Keratinocyte (primary cell): ENCODE measurements around the gene ATM. TPM values are rescaled to one million over a fixed set of nuclear protein-coding genes. Genes with fewer than 3 reads are reported as not detected.

Experiments
- DNase-seq: peaks from one replicate; pipeline ENCODE4 v3.0.0-alpha.2; 2011; ENCODE audit warnings: low read depth, missing footprints, low spot score
- FAIRE-seq: peaks from 2 replicates; lab custom pipeline; 2011; peaks lifted over from hg19 to GRCh38; lab: Jason Lieb, UNC
- H2AFZ ChIP-seq: 2 replicates; pipeline ENCODE4 v1.6.0; 2012; ENCODE audit warnings: low read length, control low read depth, inconsistent platforms; ENCODE audit not compliant: control insufficient read depth
- H3K27ac ChIP-seq: 2 replicates; pipeline ENCODE4 v1.5.1; 2011; ENCODE audit warnings: low read length; ENCODE audit not compliant: control insufficient read depth, insufficient read depth
- H3K27me3 ChIP-seq: 3 replicates; pipeline ENCODE4 v1.6.0; 2011; ENCODE audit warnings: low read length; ENCODE audit not compliant: control insufficient read depth, insufficient read depth; ENCODE audit errors: extremely low read depth
- H3K36me3 ChIP-seq, 2 experiments: 2 replicates in 1 of 2; 3 replicates in 1 of 2; pipeline ENCODE4 v1.5.1; 2011; ENCODE audit warnings: low read length in 2 of 2, mild to moderate bottlenecking in 1 of 2; ENCODE audit not compliant: control insufficient read depth in 2 of 2, insufficient read depth in 2 of 2; ENCODE audit errors: extremely low read depth in 1 of 2
- H3K4me1 ChIP-seq: 3 replicates; pipeline ENCODE4 v1.5.1; 2011; ENCODE audit warnings: low read length; ENCODE audit not compliant: control insufficient read depth, insufficient read depth; ENCODE audit errors: extremely low read depth
- H3K4me2 ChIP-seq: 3 replicates; pipeline ENCODE4 v1.6.0; 2011; ENCODE audit warnings: low read depth, low read length; ENCODE audit not compliant: control insufficient read depth, insufficient read depth; ENCODE audit errors: extremely low read depth
- H3K4me3 ChIP-seq, 3 experiments: fragments of 200-600 bp in 1 of 3; sonication (generic) in 1 of 3; 2 replicates in 2 of 3; 3 replicates in 1 of 3; pipeline ENCODE4 v1.5.1; 2011 to 2016; ENCODE audit warnings: low read length in 3 of 3, mild to moderate bottlenecking in 3 of 3, control low read depth in 2 of 3, inconsistent platforms in 1 of 3, low read depth in 1 of 3, mixed read lengths in 1 of 3, mixed run types in 1 of 3, moderate library complexity in 1 of 3; ENCODE audit not compliant: control insufficient read depth in 2 of 3, insufficient read depth in 2 of 3; ENCODE audit errors: extremely low read depth in 1 of 3
- H3K79me2 ChIP-seq: 2 replicates; pipeline ENCODE4 v1.6.0; 2012; ENCODE audit warnings: low read length; ENCODE audit not compliant: control insufficient read depth, insufficient read depth
- H3K9ac ChIP-seq: 3 replicates; pipeline ENCODE4 v1.6.0; 2011; ENCODE audit warnings: low read length; ENCODE audit not compliant: control insufficient read depth, insufficient read depth; ENCODE audit errors: extremely low read depth
- H3K9me1 ChIP-seq: 3 replicates; pipeline ENCODE4 v1.6.0; 2011; ENCODE audit warnings: low read length; ENCODE audit not compliant: control insufficient read depth, insufficient read depth; ENCODE audit errors: extremely low read depth
- H3K9me3 ChIP-seq: 2 replicates; pipeline ENCODE4 v1.5.1; 2012; ENCODE audit warnings: low read depth, low read length; ENCODE audit not compliant: control insufficient read depth
- H4K20me1 ChIP-seq: 3 replicates; pipeline ENCODE4 v1.6.0; 2011; ENCODE audit warnings: low read length; ENCODE audit not compliant: control insufficient read depth, insufficient read depth; ENCODE audit errors: extremely low read depth
- EZH2 ChIP-seq: IDR thresholded peaks from one replicate; pipeline ENCODE4 v1.6.1; 2012; ENCODE audit warnings: inconsistent platforms, mild to moderate bottlenecking, low read length, moderate library complexity
- dilution Hi-C: fragments of 300-500 bp; cut with MboI; formaldehyde crosslinking; loops from one replicate; pipeline ENCODE4 v1.7.0; 2020; ENCODE audit warnings: low sequenced_read_pairs; ENCODE audit not compliant: extremely low pct_ligation_motif_present
- polyA plus RNA-seq, 5 experiments: library from polyadenylated mRNA; depleted of rRNA in 3 of 5; stranded (reverse) in 3 of 5; stranded (forward) in 1 of 5; unstranded in 1 of 5; fragments of >200 nt; gene quantifications; 1 replicate in 1 of 5; 2 replicates in 3 of 5; 3 replicates in 1 of 5; pipeline versions ENCODE4 v1.2.1 to v1.2.3, GENCODE V29; 2011 to 2012; ENCODE audit warnings: missing spikeins in 2 of 5, low read depth in 1 of 5, low replicate concordance in 1 of 5
- TF ChIP-seq, protein P1 (sequence below), 3 experiments: IDR thresholded peaks in 1 of 3; conservative IDR thresholded peaks in 1 of 3; optimal IDR thresholded peaks in 1 of 3; 2 replicates in 2 of 3; 3 replicates in 1 of 3; pipeline versions ENCODE3 to v1.5.1; 2011; ENCODE audit warnings: low read length in 3 of 3, mild to moderate bottlenecking in 3 of 3, moderate library complexity in 2 of 3, control low read depth in 1 of 3, inconsistent platforms in 1 of 3; ENCODE audit not compliant: insufficient read depth in 2 of 3; ENCODE audit errors: extremely low read depth in 1 of 3

ATM gene
- polyA plus RNA-seq, 1 donor (not counting 4 experiments of a cell fraction or from before 2014, with no cell fraction given), result 28.5 TPM

DNA sequence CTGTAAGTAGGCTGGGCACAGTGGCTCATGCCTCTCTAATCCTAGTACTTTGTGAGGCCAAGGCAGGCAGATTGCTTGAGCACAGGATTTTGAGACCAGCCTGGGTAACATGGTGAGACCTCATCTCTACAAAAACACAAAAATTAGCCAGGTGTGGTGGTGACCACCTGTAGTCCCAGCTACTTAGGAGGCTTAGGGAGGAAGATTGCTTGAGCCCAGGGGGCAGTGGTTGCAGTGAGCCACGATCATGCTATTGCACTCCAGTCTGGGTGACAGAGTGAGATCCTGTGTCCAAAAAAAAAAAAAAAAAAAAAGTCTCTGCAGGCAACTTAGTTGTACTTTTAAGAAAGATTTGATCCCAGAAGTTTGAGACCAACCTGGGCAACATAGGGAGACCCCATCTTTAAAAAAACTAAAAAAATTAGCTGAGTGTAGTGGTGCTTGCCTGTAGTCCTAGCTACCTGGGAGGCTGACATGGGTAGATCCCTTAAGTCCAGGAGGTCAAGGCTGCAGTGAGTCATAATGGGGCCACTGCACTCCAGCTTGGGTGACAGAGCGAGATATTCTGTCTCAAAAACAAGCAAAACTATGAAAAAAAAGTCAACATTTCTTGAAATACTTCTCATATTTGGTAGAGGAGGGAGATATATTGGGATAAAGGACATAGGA lies 10.5 kb downstream of the ATM start:
- Histone ChIP-seq H3K9me3 (no peaks in the 10 kb centered on the region), H3K27ac (no peak overlapping the region), H3K4me1 (peaks cover 6% of the 10 kb centered on the region), H3K9ac (no peak overlapping the region), H3K79me2 (no peaks in the 10 kb centered on the region), H3K36me3 (peaks cover 9 to 11% of the 10 kb centered on the region in 2 experiments), H3K4me3 (no peak overlapping the region), H2AFZ (no peak overlapping the region), H4K20me1 (no peaks in the 10 kb centered on the region), H3K4me2 (no peak overlapping the region), H3K27me3 (no peaks in the 10 kb centered on the region), H3K9me1 (no peaks in the 10 kb centered on the region)
- TF ChIP-seq, protein P1, sequence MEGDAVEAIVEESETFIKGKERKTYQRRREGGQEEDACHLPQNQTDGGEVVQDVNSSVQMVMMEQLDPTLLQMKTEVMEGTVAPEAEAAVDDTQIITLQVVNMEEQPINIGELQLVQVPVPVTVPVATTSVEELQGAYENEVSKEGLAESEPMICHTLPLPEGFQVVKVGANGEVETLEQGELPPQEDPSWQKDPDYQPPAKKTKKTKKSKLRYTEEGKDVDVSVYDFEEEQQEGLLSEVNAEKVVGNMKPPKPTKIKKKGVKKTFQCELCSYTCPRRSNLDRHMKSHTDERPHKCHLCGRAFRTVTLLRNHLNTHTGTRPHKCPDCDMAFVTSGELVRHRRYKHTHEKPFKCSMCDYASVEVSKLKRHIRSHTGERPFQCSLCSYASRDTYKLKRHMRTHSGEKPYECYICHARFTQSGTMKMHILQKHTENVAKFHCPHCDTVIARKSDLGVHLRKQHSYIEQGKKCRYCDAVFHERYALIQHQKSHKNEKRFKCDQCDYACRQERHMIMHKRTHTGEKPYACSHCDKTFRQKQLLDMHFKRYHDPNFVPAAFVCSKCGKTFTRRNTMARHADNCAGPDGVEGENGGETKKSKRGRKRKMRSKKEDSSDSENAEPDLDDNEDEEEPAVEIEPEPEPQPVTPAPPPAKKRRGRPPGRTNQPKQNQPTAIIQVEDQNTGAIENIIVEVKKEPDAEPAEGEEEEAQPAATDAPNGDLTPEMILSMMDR (optimal IDR thresholded peaks at IDR 0.05 in 1 of 3, IDR thresholded peaks at IDR 0.05 in 1 of 3, conservative IDR thresholded peaks at IDR 0.05 in 1 of 3; ENCODE audit: extremely low read depth in 1 of 3, insufficient read depth in 2 of 3, low read length in 3 of 3), result no peak
- no peak for TF ChIP-seq EZH2
- dilution Hi-C loops, result no loop called here
- DNase-seq (no peak), FAIRE-seq (no peak)

- no peaks in the 10 kb centered on the region for H3K9me1 ChIP-seq
- TF ChIP-seq, protein P1 (optimal IDR thresholded peaks at IDR 0.05 in 1 of 3, IDR thresholded peaks at IDR 0.05 in 1 of 3, conservative IDR thresholded peaks at IDR 0.05 in 1 of 3; ENCODE audit: extremely low read depth in 1 of 3, insufficient read depth in 2 of 3, low read length in 3 of 3), result no peak
- TF ChIP-seq EZH2, result no peak
- FAIRE-seq (no peak), DNase-seq (no peak)
- H3K27ac ChIP-seq, result no peak overlapping the region
- no peaks in the 10 kb centered on the region for H3K9me3 ChIP-seq
- H4K20me1 ChIP-seq, result no peaks in the 10 kb centered on the region
- no peak overlapping the region for H3K4me2 ChIP-seq
- no peak overlapping the region for H2AFZ ChIP-seq
- H3K4me1 ChIP-seq, result peaks cover 6% of the 10 kb centered on the region
- H3K27me3 ChIP-seq, result no peaks in the 10 kb centered on the region
- H3K4me3 ChIP-seq, result no peak overlapping the region
- H3K79me2 ChIP-seq, result no peaks in the 10 kb centered on the region
- H3K9ac ChIP-seq, result no peak overlapping the region
- dilution Hi-C loops, result no loop called here
- peaks cover 7 to 10% of the 10 kb centered on the region in 2 experiments for H3K36me3 ChIP-seq
These were observed 12.3 kb downstream of the ATM start for GRCh38 chr11:108235192-108235591.
